Keratinocyte (primary cell): ENCODE measurements around the gene ATP6V0D1. TPM values are rescaled to one million over a fixed set of nuclear protein-coding genes. Genes with fewer than 3 reads are reported as not detected.

ENCODE experiments used
- DNase-seq: peaks from one replicate; pipeline ENCODE4 v3.0.0-alpha.2; 2011; ENCODE audit warnings: low read depth, missing footprints, low spot score
- FAIRE-seq: peaks from 2 replicates; lab custom pipeline; 2011; peaks lifted over from hg19 to GRCh38; lab: Jason Lieb, UNC
- H2AFZ ChIP-seq: 2 replicates; pipeline ENCODE4 v1.6.0; 2012; ENCODE audit warnings: low read length, control low read depth, inconsistent platforms; ENCODE audit not compliant: control insufficient read depth
- H3K27ac ChIP-seq: 2 replicates; pipeline ENCODE4 v1.5.1; 2011; ENCODE audit warnings: low read length; ENCODE audit not compliant: control insufficient read depth, insufficient read depth
- H3K27me3 ChIP-seq: 3 replicates; pipeline ENCODE4 v1.6.0; 2011; ENCODE audit warnings: low read length; ENCODE audit not compliant: control insufficient read depth, insufficient read depth; ENCODE audit errors: extremely low read depth
- H3K36me3 ChIP-seq, 2 experiments: 2 replicates in 1 of 2; 3 replicates in 1 of 2; pipeline ENCODE4 v1.5.1; 2011; ENCODE audit warnings: low read length in 2 of 2, mild to moderate bottlenecking in 1 of 2; ENCODE audit not compliant: control insufficient read depth in 2 of 2, insufficient read depth in 2 of 2; ENCODE audit errors: extremely low read depth in 1 of 2
- H3K4me1 ChIP-seq: 3 replicates; pipeline ENCODE4 v1.5.1; 2011; ENCODE audit warnings: low read length; ENCODE audit not compliant: control insufficient read depth, insufficient read depth; ENCODE audit errors: extremely low read depth
- H3K4me2 ChIP-seq: 3 replicates; pipeline ENCODE4 v1.6.0; 2011; ENCODE audit warnings: low read depth, low read length; ENCODE audit not compliant: control insufficient read depth, insufficient read depth; ENCODE audit errors: extremely low read depth
- H3K4me3 ChIP-seq, 3 experiments: fragments of 200-600 bp in 1 of 3; sonication (generic) in 1 of 3; 2 replicates in 2 of 3; 3 replicates in 1 of 3; pipeline ENCODE4 v1.5.1; 2011 to 2016; ENCODE audit warnings: low read length in 3 of 3, mild to moderate bottlenecking in 3 of 3, control low read depth in 2 of 3, inconsistent platforms in 1 of 3, low read depth in 1 of 3, mixed read lengths in 1 of 3, mixed run types in 1 of 3, moderate library complexity in 1 of 3; ENCODE audit not compliant: control insufficient read depth in 2 of 3, insufficient read depth in 2 of 3; ENCODE audit errors: extremely low read depth in 1 of 3
- H3K79me2 ChIP-seq: 2 replicates; pipeline ENCODE4 v1.6.0; 2012; ENCODE audit warnings: low read length; ENCODE audit not compliant: control insufficient read depth, insufficient read depth
- H3K9ac ChIP-seq: 3 replicates; pipeline ENCODE4 v1.6.0; 2011; ENCODE audit warnings: low read length; ENCODE audit not compliant: control insufficient read depth, insufficient read depth; ENCODE audit errors: extremely low read depth
- H3K9me1 ChIP-seq: 3 replicates; pipeline ENCODE4 v1.6.0; 2011; ENCODE audit warnings: low read length; ENCODE audit not compliant: control insufficient read depth, insufficient read depth; ENCODE audit errors: extremely low read depth
- H3K9me3 ChIP-seq: 2 replicates; pipeline ENCODE4 v1.5.1; 2012; ENCODE audit warnings: low read depth, low read length; ENCODE audit not compliant: control insufficient read depth
- H4K20me1 ChIP-seq: 3 replicates; pipeline ENCODE4 v1.6.0; 2011; ENCODE audit warnings: low read length; ENCODE audit not compliant: control insufficient read depth, insufficient read depth; ENCODE audit errors: extremely low read depth
- CTCF ChIP-seq, 3 experiments: IDR thresholded peaks in 1 of 3; conservative IDR thresholded peaks in 1 of 3; optimal IDR thresholded peaks in 1 of 3; 2 replicates in 2 of 3; 3 replicates in 1 of 3; pipeline versions ENCODE3 to v1.5.1; 2011; ENCODE audit warnings: low read length in 3 of 3, mild to moderate bottlenecking in 3 of 3, moderate library complexity in 2 of 3, control low read depth in 1 of 3, inconsistent platforms in 1 of 3; ENCODE audit not compliant: insufficient read depth in 2 of 3; ENCODE audit errors: extremely low read depth in 1 of 3
- EZH2 ChIP-seq: IDR thresholded peaks from one replicate; pipeline ENCODE4 v1.6.1; 2012; ENCODE audit warnings: inconsistent platforms, mild to moderate bottlenecking, low read length, moderate library complexity
- dilution Hi-C: fragments of 300-500 bp; cut with MboI; formaldehyde crosslinking; loops from one replicate; pipeline ENCODE4 v1.7.0; 2020; ENCODE audit warnings: low sequenced_read_pairs; ENCODE audit not compliant: extremely low pct_ligation_motif_present
- polyA plus RNA-seq, 5 experiments: library from polyadenylated mRNA; depleted of rRNA in 3 of 5; stranded (reverse) in 3 of 5; stranded (forward) in 1 of 5; unstranded in 1 of 5; fragments of >200 nt; gene quantifications; 1 replicate in 1 of 5; 2 replicates in 3 of 5; 3 replicates in 1 of 5; pipeline versions ENCODE4 v1.2.1 to v1.2.3, GENCODE V29; 2011 to 2012; ENCODE audit warnings: missing spikeins in 2 of 5, low read depth in 1 of 5, low replicate concordance in 1 of 5

The ATP6V0D1 gene
- polyA plus RNA-seq, 1 donor (not counting 4 experiments of a cell fraction or from before 2014, with no cell fraction given) = 97.1 TPM

DNA sequence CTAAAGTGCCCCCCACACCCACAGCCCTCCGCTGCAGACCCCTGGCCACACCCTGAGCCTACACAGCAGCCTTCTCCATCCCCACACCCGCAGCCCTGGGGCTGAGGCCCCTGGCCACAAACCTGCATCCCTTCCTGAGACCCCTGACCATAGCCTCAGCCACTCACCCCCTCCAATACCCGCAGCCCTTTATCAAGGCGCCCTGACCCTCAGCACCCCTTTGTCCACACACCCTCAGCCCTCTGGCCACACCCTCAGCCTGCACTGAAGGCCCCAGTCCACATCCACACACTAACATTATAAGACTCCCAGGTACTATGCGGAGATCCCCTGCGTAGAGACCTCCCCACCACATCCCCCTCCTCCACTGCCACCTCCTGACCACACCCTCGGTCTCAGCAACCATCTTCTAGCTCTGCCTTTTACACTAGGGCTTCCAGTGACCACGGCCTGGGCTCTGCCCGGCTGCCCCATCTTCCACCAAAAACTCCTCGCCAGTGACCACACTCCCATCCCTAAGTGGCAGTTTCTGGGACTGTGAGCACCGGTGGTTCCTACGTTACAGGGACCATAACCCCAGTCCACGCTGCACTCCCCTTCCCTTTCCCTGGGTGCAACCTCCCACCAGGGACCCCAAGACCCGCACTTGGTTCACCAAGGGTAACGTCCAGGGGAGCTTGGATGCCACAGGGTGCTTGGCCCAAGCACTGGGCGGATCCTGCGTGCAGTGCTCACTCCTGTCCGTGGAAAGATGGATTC, 88.5 kb downstream of the ATP6V0D1 start:
- Histone ChIP-seq H3K4me3 (no peak overlapping the region), H3K27ac (no peak overlapping the region), H3K79me2 (no peaks in the 10 kb centered on the region), H3K4me1 (peaks cover 19% of the 10 kb centered on the region), H3K9ac (no peak overlapping the region), H2AFZ (no peak overlapping the region), H3K9me3 (no peaks in the 10 kb centered on the region), H3K36me3 (no peaks in the 10 kb centered on the region), H3K4me2 (peak overlapping the region; percentile 71), H3K9me1 (no peaks in the 10 kb centered on the region), H3K27me3 (peaks cover 25% of the 10 kb centered on the region), H4K20me1 (no peaks in the 10 kb centered on the region)
- no peak for FAIRE-seq
- no peak for TF ChIP-seq CTCF (optimal IDR thresholded peaks at IDR 0.05 in 1 of 3, IDR thresholded peaks at IDR 0.05 in 1 of 3, conservative IDR thresholded peaks at IDR 0.05 in 1 of 3; ENCODE audit: extremely low read depth in 1 of 3, insufficient read depth in 2 of 3, low read length in 3 of 3)
- no peak for TF ChIP-seq EZH2
- dilution Hi-C loops = no loop called here
- DNase-seq = no peak

DNA sequence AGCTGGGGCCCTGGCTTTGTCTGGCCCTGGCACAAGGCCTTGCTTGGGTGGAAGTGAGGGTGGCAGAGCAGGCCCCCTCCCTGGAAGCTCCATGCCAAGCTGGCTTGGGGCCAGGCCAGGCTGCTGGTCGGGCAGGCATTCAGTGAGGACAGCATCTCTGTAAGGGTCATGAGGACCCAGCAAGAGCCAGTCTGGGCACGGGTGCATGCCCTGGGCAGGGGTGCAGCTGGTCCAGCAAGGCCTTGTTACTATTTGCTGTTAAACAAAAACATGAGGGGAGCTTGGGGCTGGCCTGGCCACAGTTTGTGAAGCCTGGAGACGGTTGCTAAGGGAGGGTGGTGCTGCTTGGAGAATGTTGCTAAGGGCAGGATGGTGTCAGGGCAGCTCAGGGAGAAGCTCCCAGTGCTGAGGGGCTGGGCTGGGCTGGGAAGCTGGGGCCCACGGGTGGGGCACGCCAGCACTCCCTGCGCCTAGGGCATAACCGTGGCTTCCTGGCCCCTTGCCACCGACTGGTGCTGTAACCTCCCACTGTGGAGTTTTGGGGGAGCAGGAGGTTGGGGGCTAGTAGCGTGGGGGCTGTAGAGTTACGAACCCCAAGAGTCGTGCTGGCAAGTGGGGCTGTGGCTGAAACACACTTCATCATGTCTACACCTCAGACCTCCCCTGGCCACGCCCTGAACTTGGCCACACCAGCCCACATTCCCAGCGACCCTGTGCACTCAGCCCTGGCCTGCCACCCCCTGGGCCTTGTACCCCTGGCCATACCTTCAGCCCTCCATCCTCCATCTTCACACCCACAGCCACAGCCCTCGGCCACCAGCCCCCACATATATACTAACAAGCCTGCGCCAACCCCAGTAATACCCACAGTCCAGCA, 89.3 kb downstream of the ATP6V0D1 start:
- Histone ChIP-seq H3K4me2 (no peak overlapping the region), H3K36me3 (no peaks in the 10 kb centered on the region), H3K9ac (no peak overlapping the region), H3K27me3 (peaks cover 25% of the 10 kb centered on the region), H3K9me3 (no peaks in the 10 kb centered on the region), H3K27ac (no peak overlapping the region), H3K4me1 (peaks cover 11% of the 10 kb centered on the region), H2AFZ (no peak overlapping the region), H3K79me2 (no peaks in the 10 kb centered on the region), H4K20me1 (no peaks in the 10 kb centered on the region), H3K9me1 (no peaks in the 10 kb centered on the region), H3K4me3 (no peak overlapping the region)
- TF ChIP-seq EZH2 (no peak), CTCF (optimal IDR thresholded peaks at IDR 0.05 in 1 of 3, IDR thresholded peaks at IDR 0.05 in 1 of 3, conservative IDR thresholded peaks at IDR 0.05 in 1 of 3; ENCODE audit: extremely low read depth in 1 of 3, insufficient read depth in 2 of 3, low read length in 3 of 3) (no peak)
- dilution Hi-C loops = no loop called here
- DNase-seq = no peak
- FAIRE-seq = no peak
